ENCODE measurements around the gene TOX2.

Gene TOX2

DNA sequence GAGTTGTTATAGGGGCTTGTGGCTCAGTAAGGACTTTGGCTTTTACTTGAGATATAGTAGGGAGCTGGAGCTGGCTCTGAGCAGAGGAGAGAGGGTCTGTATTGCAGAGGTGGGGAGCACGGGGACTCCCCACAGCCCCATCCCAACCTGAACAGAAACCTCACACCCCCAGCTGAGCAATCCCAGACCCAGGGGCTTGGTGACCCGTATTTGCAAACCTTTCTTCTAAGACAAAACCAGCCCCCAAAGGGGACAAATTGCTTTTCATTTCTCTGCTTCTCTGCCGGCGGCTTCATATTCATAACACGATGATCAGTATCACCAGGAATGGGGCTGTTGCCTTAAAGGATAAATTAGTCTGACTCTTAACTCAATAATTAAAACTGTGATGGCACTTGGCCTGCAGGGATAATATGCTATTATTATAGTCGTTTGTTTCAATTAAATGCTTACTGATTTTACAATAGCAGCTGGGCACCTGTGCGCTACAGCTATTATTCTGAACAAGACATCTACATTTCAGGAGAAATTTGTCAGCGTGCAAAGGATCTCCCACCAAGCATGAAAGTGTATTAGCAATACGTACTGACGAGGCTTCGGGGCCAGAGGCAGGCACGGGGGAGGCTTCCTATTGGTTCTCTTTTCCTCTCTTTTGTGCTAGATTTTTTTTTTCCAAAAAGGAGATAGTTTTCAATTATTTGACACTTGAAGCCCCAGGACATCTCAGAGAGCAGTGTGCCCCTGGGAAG lies 118.1 kb downstream of the TOX2 start:
- Histone ChIP-seq H3K9me3 (ENCODE audit: control insufficient read depth in 1 of 2, low read length in 2 of 2) (peaks cover 0 to 6% of the 10 kb centered on the region in 2 donors), H3K4me1 (ENCODE audit: control insufficient read depth in 1 of 2, insufficient read depth in 2 of 2, low read length in 2 of 2) (no peaks in the 10 kb centered on the region), H3K4me3 (ENCODE audit: low read depth in 1 of 2, low read length in 2 of 2) (no peak overlapping the region), H3K27me3 (ENCODE audit: low read depth, low read length) (peaks cover 4% of the 10 kb centered on the region), H3K27ac (ENCODE audit: low read length) (no peak overlapping the region), H3K36me3 (ENCODE audit: control insufficient read depth in 1 of 2, insufficient read depth in 2 of 2, low read length in 2 of 2) (no peaks in the 10 kb centered on the region)

DNA sequence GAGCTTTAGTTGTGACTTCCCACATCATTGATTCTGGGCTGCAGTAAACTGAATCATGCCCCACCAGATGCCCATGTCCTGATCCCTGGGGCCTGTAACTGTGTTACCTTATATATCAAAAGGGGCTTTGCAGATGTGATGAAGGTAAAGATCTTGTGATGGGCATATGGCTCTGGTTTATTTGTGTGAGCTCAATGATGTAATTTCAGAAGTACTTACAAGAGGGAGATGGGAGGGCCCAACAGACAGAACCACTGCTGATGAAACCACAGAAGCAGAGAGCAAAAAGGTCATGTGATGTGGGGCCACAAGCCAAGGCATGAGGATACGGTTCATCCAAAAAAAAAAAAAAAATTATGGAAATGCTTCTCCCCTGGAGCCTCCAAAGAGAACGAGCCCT lies 118.7 kb downstream of the TOX2 start:
- Histone ChIP-seq H3K4me3 (ENCODE audit: low read depth in 1 of 2, low read length in 2 of 2) (no peak overlapping the region), H3K27ac (ENCODE audit: low read length) (no peak overlapping the region), H3K36me3 (ENCODE audit: control insufficient read depth in 1 of 2, insufficient read depth in 2 of 2, low read length in 2 of 2) (no peaks in the 10 kb centered on the region), H3K9me3 (ENCODE audit: control insufficient read depth in 1 of 2, low read length in 2 of 2) (peaks cover 0 to 6% of the 10 kb centered on the region in 2 donors), H3K27me3 (ENCODE audit: low read depth, low read length) (peaks cover 4% of the 10 kb centered on the region), H3K4me1 (ENCODE audit: control insufficient read depth in 1 of 2, insufficient read depth in 2 of 2, low read length in 2 of 2) (no peaks in the 10 kb centered on the region)

DNA sequence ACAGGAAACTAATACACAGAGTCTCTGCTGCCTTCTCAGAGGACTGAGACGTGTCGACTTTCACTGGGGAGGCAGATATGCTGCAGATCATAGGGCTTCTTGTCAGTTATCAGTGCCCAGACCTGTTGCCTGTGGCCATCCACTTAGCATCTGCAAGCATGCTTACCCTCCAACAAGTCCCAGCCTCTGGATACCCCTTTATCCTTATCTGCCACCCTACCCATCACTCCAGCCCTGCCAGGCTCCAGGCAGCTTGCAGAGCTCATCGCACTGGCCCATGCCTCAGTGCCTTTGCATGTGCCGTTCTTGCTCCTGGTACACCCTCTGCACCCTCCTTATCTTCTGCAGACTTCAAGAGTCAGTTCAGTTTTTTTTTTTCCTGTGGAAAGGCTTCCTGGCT lies 119.2 kb downstream of the TOX2 start:
- no peak overlapping the region for H3K27ac ChIP-seq (ENCODE audit: low read length)
- no peaks in the 10 kb centered on the region for H3K4me1 ChIP-seq (ENCODE audit: control insufficient read depth in 1 of 2, insufficient read depth in 2 of 2, low read length in 2 of 2)
- H3K36me3 ChIP-seq (ENCODE audit: control insufficient read depth in 1 of 2, insufficient read depth in 2 of 2, low read length in 2 of 2): no peaks in the 10 kb centered on the region
- peaks cover 0 to 6% of the 10 kb centered on the region in 2 donors for H3K9me3 ChIP-seq (ENCODE audit: control insufficient read depth in 1 of 2, low read length in 2 of 2)
- peaks cover 4% of the 10 kb centered on the region for H3K27me3 ChIP-seq (ENCODE audit: low read depth, low read length)
- H3K4me3 ChIP-seq (ENCODE audit: low read depth in 1 of 2, low read length in 2 of 2): no peak overlapping the region

DNA sequence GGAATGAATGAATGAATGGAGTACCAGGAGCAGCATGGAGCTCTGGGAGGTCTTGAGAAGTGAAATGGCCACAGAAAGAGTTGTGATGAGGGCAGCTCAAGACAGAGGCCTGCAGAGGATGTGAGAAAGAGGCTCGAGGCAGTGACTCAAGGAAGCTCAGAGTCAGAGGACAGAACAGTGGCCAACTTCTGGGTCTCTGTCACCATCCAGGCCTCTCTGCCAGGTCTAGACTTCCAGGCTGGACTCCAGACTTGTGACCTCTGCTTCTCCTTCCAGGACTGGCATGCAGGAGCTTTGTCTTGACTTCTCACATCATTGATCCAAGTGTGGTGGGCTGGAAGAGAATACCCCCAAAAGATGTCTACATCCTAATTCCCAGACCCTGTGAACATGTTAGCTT lies 119.8 kb downstream of the TOX2 start:
- no peaks in the 10 kb centered on the region for H3K36me3 ChIP-seq (ENCODE audit: control insufficient read depth in 1 of 2, insufficient read depth in 2 of 2, low read length in 2 of 2)
- no peak overlapping the region for H3K27ac ChIP-seq (ENCODE audit: low read length)
- peaks cover 0 to 6% of the 10 kb centered on the region in 2 donors for H3K9me3 ChIP-seq (ENCODE audit: control insufficient read depth in 1 of 2, low read length in 2 of 2)
- H3K27me3 ChIP-seq (ENCODE audit: low read depth, low read length): peaks cover 4% of the 10 kb centered on the region
- H3K4me3 ChIP-seq (ENCODE audit: low read depth in 1 of 2, low read length in 2 of 2): no peak overlapping the region
- H3K4me1 ChIP-seq (ENCODE audit: control insufficient read depth in 1 of 2, insufficient read depth in 2 of 2, low read length in 2 of 2): no peaks in the 10 kb centered on the region

DNA sequence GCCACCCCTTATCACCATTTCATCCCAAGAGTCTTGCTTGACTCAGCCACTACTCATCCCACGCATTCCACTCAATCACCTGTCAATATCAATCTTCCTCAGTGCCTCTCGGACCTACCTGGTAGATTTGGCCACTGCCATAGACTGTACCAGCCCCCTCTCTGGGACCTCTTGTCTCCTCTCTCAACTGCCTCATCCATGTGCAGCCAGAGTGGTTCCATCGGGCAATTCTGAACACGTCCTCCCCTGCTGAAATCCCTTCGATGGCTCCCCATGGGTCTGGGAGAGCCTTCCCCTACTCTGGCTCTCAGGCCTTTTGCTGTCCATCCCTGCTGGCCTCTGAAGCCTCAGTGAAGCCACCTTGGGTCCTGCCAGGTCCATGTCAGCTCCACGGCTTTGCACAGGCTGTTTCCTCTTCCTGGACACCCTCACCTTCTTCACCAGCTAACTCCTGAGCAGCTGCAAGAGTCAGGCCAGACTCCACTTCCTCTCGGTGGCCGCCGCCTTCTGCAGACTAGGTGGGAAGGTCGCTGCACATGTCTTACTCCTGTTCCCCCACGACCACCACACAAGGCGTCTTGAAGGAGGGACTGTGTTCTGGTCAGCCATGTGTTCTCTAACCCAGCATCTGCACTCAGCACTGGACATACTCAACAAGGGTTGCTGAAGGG lies 120.4 kb downstream of the TOX2 start:
- Histone ChIP-seq H3K27me3 (ENCODE audit: low read depth, low read length) (peaks cover 4% of the 10 kb centered on the region), H3K9me3 (ENCODE audit: control insufficient read depth in 1 of 2, low read length in 2 of 2) (peaks cover 0 to 6% of the 10 kb centered on the region in 2 donors), H3K4me3 (ENCODE audit: low read depth in 1 of 2, low read length in 2 of 2) (no peak overlapping the region), H3K36me3 (ENCODE audit: control insufficient read depth in 1 of 2, insufficient read depth in 2 of 2, low read length in 2 of 2) (no peaks in the 10 kb centered on the region), H3K27ac (ENCODE audit: low read length) (no peak overlapping the region), H3K4me1 (ENCODE audit: control insufficient read depth in 1 of 2, insufficient read depth in 2 of 2, low read length in 2 of 2) (no peaks in the 10 kb centered on the region)

DNA sequence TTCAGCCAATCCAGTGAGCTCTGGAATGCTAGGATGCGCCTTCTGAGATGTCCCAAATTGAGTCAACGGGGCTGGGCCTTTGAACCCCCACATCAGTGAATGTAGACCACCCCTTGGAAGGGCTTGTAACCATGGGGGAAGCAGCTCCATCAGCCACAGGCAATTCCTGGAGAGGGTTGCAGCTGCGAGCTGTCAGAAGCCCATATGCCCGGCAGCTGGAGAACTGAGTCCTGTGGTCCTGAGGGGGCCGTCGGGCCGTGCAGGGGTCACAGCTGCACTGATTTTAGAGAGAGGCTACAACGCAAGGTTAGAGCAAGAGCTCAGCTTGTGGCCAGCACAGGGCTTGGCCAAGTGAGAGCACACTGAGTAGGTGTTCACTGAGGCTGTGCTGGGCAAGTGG lies 121.3 kb downstream of the TOX2 start:
- Histone ChIP-seq H3K4me1 (ENCODE audit: control insufficient read depth in 1 of 2, insufficient read depth in 2 of 2, low read length in 2 of 2) (no peaks in the 10 kb centered on the region), H3K27ac (ENCODE audit: low read length) (no peak overlapping the region), H3K4me3 (ENCODE audit: low read depth in 1 of 2, low read length in 2 of 2) (no peak overlapping the region), H3K9me3 (ENCODE audit: control insufficient read depth in 1 of 2, low read length in 2 of 2) (peaks cover 0 to 6% of the 10 kb centered on the region in 2 donors), H3K27me3 (ENCODE audit: low read depth, low read length) (peaks cover 4% of the 10 kb centered on the region), H3K36me3 (ENCODE audit: control insufficient read depth in 1 of 2, insufficient read depth in 2 of 2, low read length in 2 of 2) (no peaks in the 10 kb centered on the region)

DNA sequence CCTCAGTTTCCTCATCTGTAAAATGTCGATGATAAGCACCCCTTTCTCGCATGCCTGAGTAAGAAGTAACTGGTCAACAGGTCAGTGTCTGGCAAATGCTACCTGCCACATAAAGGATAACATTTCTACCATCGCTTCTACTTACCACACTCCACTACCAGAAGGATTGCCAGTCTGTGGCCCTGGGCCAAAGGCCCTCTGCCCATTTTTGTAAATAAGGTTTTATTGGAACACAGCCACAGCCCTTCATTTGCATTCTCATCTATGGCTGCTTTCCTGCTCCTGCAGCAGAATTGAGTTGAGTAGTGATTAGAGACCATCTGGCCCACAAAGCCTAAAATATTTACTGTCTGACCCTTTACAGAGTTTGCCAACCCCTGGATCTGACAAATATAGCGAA lies 121.8 kb downstream of the TOX2 start:
- no peaks in the 10 kb centered on the region for H3K36me3 ChIP-seq (ENCODE audit: control insufficient read depth in 1 of 2, insufficient read depth in 2 of 2, low read length in 2 of 2)
- no peak overlapping the region for H3K27ac ChIP-seq (ENCODE audit: low read length)
- H3K27me3 ChIP-seq (ENCODE audit: low read depth, low read length): peaks cover 4% of the 10 kb centered on the region
- no peak overlapping the region for H3K4me3 ChIP-seq (ENCODE audit: low read depth in 1 of 2, low read length in 2 of 2)
- H3K4me1 ChIP-seq (ENCODE audit: control insufficient read depth in 1 of 2, insufficient read depth in 2 of 2, low read length in 2 of 2): no peaks in the 10 kb centered on the region
- H3K9me3 ChIP-seq (ENCODE audit: control insufficient read depth in 1 of 2, low read length in 2 of 2): peaks cover 0 to 6% of the 10 kb centered on the region in 2 donors

DNA sequence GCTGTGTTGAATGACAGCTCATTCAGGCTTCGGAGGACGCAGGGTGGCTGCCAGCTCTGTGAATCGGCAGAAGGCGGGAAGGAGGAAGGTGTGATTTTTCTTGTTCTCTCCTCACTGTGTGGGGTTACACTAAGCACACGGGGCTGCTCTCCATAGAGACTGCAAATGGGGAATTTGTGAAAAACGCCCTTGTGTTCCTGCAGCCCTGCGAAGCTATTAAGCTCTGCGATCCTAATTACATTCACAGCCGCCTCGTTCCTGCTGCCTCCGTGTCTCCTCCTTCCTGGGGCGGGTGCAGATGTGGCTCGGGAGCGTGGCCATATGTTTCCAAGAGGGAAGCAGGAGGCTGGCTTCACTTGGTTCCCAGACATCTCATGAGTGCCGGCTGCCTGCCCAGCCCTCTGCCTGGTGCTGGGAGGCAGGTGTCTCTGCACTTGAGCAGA lies 124.0 kb downstream of the TOX2 start:
- Histone ChIP-seq H3K4me1 (ENCODE audit: control insufficient read depth in 1 of 2, insufficient read depth in 2 of 2, low read length in 2 of 2) (no peaks in the 10 kb centered on the region), H3K4me3 (ENCODE audit: low read depth in 1 of 2, low read length in 2 of 2) (no peak overlapping the region), H3K36me3 (ENCODE audit: control insufficient read depth in 1 of 2, insufficient read depth in 2 of 2, low read length in 2 of 2) (no peaks in the 10 kb centered on the region), H3K27ac (ENCODE audit: low read length) (no peak overlapping the region), H3K27me3 (ENCODE audit: low read depth, low read length) (peaks cover 4% of the 10 kb centered on the region), H3K9me3 (ENCODE audit: control insufficient read depth in 1 of 2, low read length in 2 of 2) (peaks cover 0 to 4% of the 10 kb centered on the region in 2 donors)

DNA sequence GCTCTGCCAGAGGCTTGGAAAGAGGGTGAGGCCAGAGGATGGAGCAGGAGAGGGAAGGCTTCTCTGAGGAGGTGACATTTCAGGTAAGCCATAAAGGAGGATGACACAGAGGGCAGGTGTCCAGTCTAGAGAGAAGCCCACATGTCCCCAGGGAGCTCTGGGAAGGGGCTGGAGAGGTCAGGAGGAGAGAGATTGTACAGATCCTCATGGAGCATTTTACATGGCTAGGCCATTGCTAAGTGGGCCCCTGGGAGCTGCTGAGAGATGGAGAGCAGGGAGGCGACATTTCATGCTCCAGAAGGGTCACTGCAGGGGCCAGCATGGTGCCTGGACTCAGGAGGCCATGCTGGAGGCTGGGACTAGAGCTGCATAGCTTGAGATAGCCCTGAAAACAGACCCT lies 124.5 kb downstream of the TOX2 start:
- Histone ChIP-seq H3K27me3 (ENCODE audit: low read depth, low read length) (peaks cover 4% of the 10 kb centered on the region), H3K4me1 (ENCODE audit: control insufficient read depth in 1 of 2, insufficient read depth in 2 of 2, low read length in 2 of 2) (no peaks in the 10 kb centered on the region), H3K4me3 (ENCODE audit: low read depth in 1 of 2, low read length in 2 of 2) (no peak overlapping the region), H3K27ac (ENCODE audit: low read length) (no peak overlapping the region), H3K36me3 (ENCODE audit: control insufficient read depth in 1 of 2, insufficient read depth in 2 of 2, low read length in 2 of 2) (no peaks in the 10 kb centered on the region), H3K9me3 (ENCODE audit: control insufficient read depth in 1 of 2, low read length in 2 of 2) (no peaks in the 10 kb centered on the region)

DNA sequence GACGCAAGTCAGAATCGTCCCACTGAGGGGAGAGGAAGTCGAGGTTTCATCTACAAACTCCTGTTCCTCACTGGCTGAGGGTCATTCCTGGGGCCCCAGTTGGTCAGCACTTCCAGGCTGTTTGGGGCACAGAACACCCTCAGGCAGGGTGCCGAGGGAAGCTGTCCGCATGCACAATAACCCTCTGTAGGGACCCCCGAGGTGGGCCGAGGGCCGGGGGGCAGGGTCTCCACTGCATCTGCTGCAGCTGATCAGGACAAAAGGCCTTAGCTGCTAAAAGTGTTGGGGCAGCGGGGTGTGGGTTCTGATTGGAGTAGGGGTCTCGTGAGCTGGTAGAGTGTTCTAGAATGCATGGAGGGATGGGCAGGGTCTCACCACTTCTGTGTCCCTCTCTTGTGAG lies 125.1 kb downstream of the TOX2 start:
- Histone ChIP-seq H3K27me3 (ENCODE audit: low read depth, low read length) (peaks cover 4% of the 10 kb centered on the region), H3K9me3 (ENCODE audit: control insufficient read depth in 1 of 2, low read length in 2 of 2) (no peaks in the 10 kb centered on the region), H3K36me3 (ENCODE audit: control insufficient read depth in 1 of 2, insufficient read depth in 2 of 2, low read length in 2 of 2) (no peaks in the 10 kb centered on the region), H3K4me3 (ENCODE audit: low read depth in 1 of 2, low read length in 2 of 2) (no peak overlapping the region), H3K27ac (ENCODE audit: low read length) (no peak overlapping the region), H3K4me1 (ENCODE audit: control insufficient read depth in 1 of 2, insufficient read depth in 2 of 2, low read length in 2 of 2) (no peaks in the 10 kb centered on the region)

DNA sequence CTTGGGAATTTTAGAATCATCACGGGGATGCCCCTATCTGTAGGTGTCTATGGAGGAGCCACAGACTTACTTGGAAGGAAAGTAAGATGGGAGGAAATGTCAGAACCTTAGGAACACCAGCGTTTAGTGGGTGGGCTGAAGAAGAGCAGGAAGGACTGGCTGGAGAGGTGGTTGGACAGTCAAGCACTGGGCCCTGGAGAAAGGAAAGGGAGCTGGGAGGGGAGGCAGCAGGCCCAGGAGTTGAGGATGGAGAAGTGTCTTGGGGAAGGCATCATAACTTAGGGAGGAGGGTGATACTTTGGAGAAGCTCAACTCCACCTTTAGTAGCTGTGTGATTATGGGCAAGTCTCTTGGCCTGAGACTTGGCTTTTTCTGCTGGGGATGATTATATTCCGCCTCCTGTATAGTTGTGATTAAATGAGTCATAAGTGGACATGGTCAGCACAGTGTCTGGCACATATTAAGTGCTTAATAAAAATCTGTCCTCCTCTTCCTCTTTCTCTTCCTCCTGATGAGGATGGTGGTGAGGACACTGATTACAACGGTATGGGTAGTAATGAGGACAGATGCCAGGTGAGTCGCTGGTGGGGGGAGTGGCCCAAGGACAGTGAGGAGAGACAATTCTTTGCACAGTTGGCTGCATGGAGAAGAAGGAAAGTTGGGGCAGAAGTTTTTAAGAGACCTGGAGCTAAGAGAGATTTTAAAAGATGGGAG lies 125.7 kb downstream of the TOX2 start:
- H3K4me1 ChIP-seq (ENCODE audit: control insufficient read depth in 1 of 2, insufficient read depth in 2 of 2, low read length in 2 of 2): no peaks in the 10 kb centered on the region
- H3K27ac ChIP-seq (ENCODE audit: low read length): no peak overlapping the region
- H3K9me3 ChIP-seq (ENCODE audit: control insufficient read depth in 1 of 2, low read length in 2 of 2): no peaks in the 10 kb centered on the region
- no peaks in the 10 kb centered on the region for H3K27me3 ChIP-seq (ENCODE audit: low read depth, low read length)
- H3K36me3 ChIP-seq (ENCODE audit: control insufficient read depth in 1 of 2, insufficient read depth in 2 of 2, low read length in 2 of 2): no peaks in the 10 kb centered on the region
- no peak overlapping the region for H3K4me3 ChIP-seq (ENCODE audit: low read depth in 1 of 2, low read length in 2 of 2)
